ENCODE results near the gene PTPRR. TPM values are rescaled to one million over a fixed set of nuclear protein-coding genes. Genes with fewer than 3 reads are reported as not detected.
A peak's percentile ranks its signal among the peaks of the same experiment; 100 is the strongest.

PTPRR gene
- total RNA-seq, 2 donors from 2014 or later, result 0.52 TPM; not detected in 1

DNA sequence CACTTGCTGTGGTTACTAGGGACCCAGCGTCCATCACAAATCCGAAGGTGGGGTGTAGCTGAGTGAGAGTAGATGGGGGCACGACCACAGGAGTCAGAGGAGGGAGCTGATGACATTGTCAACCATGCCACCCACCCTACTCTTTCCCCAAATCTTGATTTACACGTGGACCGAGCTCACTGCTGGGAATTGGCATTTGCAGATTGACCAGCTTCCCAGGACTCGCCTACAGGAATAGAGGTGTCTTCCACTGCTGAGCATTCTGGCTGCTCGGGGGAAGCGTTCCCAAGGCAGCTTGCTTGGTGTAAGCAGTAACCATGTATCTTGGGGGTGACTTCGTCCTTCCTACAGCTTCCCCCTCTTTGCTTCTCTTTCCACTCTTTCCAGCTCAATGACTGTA lies 353 bp upstream of the PTPRR start:
- no peak for DNase-seq (ENCODE audit: low spot score)
- intact Hi-C loops (cut with DNase I), result no loop called here

DNA sequence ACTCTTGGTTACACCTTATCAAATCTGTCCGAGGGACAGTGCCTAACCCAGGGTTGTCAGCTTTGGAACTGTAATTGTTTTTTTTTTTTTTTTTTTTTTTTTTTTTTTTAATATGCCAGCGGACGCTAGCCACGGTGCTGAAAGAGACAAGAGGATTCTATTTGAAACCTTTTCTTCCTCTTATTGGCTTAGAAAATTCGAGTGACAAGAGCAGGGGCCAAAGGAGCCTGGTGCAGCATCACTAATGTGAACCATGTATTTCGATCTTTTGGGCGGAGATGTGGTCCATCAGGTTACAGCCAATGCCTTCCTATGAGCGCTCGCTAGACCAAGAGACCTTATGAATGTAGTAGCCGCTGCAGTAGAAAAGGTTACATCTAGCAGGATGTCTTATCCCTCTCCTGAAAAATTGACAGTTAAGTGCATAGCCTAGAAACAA lies 922 bp downstream of the PTPRR start:
- intact Hi-C loops (cut with DNase I), result no loop called here

DNA sequence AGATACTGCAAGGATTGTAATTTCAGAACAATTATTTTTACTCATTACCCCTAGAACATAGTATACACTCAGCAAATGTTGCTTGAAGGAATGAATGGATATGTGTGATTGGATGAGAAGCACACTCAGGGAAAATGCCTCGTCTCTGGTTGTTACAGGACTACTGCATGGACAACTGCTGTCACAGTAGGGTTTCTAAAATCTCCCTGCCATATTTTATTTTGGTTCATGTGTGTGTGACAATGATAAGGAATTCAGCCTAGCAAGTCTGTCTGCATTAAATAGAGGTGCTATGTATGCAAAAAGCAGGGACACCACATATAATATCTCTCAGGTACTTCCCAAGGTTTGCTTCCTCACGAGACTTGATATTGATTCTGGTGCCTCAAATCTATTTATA lies 1.4 kb downstream of the PTPRR start:
- intact Hi-C loops (cut with DNase I), result no loop called here
- no peak for DNase-seq (ENCODE audit: low spot score)

More for the DNA sequence above, 922 bp downstream of the PTPRR start:
- DNase-seq (ENCODE audit: low spot score), result peak; percentile 47

DNA sequence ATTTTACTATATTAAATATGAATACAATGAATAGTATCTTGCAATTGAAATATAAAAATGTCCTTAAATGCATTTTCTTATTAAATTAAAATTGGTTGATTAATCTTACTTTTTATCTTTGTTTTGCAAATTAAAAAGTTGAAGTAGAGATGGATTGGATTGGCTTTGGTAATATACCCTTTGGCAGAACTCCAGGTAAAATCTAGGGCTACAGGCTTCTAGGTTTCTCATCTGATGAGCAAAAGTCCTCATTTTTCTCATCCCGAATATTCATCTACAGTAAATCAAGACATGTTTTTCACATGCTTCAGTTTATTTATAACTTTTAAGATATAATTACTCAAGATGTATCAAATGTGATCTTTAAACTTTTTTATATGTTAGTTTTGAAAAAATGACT lies 2.2 kb downstream of the PTPRR start:
- no peak for DNase-seq (ENCODE audit: low spot score)
- intact Hi-C loops (cut with DNase I), result no loop called here

DNA sequence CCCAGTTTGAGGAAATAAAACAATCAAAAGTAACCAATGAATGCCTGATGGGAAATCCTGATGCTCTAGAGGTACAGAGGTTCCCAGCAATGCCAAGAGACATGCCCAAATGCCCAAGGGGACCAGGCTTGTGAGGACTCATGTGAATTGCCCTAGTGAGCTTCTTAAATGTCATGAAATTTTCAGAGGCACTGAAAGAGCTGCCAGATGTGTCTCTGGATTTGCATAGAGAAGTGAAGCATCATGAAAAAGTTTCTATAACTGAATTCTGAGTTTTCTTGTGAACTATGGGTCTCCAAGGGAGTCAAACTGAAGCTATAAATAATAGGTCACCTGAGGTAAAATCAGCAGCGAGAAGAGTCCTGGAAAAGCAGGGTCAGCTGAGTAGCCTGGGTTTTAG lies 9.9 kb downstream of the PTPRR start:
- DNase-seq (ENCODE audit: low spot score), result no peak
- intact Hi-C loops (cut with DNase I), result no loop called here

DNA sequence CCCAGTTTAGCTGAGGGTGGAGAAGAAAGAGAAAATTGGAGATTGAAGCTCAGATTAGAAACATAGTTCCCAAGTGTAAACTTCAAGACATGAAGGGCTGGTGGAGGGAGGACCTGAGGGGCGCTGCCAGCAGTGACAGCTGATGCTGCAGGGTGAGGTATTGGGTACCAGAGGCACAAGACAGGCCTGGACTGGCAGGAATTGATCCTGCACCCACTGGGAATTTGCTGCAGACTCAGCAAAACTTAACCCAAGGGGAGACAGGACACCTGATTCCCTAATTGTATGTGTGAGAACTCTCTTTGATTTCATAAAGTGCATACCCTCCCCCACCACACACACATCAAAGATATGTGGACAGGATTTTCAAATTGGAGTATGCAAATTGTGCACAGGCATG lies 11.6 kb downstream of the PTPRR start:
- no peak for DNase-seq (ENCODE audit: low spot score)
- intact Hi-C loops (cut with DNase I), result no loop called here

DNA sequence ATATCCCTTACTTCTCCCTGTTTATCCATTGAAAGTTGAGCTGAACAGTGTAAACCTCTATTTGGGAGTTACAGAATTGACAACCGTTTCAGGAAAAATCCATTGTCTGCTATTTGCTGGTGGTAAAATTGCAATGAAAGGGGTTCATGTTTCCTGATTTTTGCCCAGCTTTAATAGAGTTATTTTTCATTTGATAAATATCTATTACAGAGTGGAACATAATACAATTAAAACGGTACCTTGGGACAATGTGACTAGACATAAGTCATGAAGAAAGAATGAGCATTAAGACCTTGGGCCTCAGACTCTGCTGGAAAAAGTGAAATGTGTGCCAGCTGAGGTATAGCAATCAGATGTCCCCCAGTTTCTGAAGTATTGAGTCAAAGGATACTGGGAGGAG lies 13.1 kb downstream of the PTPRR start:
- intact Hi-C loops (cut with DNase I), result no loop called here
- no peak for DNase-seq (ENCODE audit: low spot score)

DNA sequence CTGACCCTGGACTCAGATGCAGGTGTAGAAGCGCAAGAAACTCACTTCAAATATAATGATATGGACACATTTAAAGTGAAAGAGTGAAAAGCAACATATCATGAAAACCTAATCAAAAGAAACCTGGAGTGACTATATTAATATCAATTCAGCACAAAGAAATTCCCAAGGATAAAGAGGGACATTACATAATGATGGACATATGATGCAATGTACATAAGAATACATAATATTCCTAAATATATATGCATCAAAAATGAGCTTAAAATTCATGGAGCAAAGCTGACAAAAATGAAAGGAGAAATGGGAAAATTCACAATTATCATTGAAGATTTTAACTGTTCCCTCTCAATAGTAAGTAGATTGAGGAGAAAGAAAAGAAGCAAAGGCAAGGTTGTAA lies 24.6 kb downstream of the PTPRR start:
- no peak for DNase-seq (ENCODE audit: low spot score)
- intact Hi-C loops (cut with DNase I), result no loop called here

DNA sequence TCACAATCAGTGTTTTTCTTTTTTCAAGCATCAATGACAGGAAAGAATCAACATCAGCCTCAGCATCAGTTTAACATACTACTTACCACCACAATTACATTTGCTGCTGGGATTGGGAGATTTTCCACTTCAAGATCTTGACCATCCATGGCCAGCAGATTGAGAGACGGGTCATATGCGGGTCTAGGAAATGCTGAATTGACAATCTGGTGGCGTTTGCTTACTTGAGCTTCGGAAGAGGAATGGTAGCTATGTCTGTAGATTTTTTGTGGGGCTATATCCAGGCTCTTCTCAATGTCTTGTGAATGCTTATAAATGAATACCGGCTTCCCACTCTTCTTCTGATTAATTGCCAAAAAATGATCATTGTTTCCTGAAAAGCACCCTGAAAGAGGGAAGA lies 27.9 kb downstream of the PTPRR start:
- DNase-seq (ENCODE audit: low spot score), result no peak
- intact Hi-C loops (cut with DNase I), result no loop called here

DNA sequence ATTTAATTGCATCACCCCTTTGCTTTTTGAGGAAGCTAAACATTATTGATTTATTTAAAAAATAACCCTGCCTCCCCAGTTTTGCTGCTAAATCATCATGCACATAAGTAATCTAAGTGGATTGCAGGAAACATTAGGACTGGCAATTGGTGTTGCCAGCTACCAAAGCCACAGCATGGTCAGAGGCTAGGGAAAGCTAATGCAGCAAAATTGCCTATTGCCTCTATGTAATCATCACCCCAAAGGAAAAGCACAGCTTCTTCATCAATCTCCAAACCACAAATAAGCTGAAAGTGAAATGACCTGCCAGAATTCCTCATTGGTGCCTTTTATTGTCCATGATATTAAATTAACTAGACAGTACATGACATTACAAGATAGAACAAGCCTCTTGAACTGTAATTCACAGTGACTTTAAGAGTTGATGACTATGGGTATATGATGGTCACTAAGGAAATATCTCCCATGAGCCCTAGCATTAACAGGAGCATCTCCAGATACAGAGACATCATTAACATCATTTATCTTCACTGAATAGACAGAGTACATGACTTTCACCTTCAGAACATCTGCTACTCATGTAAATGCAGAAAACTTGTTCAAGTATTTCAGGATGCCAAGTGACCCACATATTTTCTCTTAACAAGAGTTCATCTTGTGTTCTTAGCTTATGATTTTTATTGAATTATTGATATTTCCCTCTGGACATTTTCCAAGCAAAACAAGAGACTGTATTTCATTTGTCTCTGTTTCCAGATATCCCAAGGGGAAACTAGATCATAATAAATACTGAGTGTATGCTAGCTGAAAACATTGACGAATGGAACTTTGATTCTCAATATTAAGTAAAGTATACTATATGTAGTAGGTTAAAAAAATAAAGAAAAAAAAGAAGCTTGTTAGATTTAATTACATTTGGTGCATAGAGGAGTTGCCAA lies 29.4 kb downstream of the PTPRR start:
- intact Hi-C loops (cut with DNase I), result no loop called here
- no peak for DNase-seq (ENCODE audit: low spot score)

DNA sequence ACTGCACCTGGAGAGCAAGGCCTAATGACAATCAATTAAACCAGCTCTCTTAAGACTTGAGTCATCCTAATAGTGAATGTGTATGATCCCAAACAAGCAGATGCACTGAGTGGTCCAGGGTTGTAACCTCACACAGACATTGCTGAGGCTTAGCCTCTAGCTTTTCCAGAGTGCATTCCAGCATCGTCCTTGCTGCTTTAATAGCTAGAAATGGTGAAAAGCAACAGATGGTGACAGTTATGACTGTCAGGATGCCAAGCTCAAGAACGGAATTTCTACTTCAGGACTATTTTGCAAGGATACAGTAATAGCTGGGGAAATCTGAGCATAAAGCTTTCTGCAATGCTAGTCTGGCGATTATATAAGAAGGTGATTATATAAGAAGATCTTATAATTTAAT lies 34.6 kb downstream of the PTPRR start:
- DNase-seq (ENCODE audit: low spot score), result no peak
- intact Hi-C loops (cut with DNase I), result no loop called here

DNA sequence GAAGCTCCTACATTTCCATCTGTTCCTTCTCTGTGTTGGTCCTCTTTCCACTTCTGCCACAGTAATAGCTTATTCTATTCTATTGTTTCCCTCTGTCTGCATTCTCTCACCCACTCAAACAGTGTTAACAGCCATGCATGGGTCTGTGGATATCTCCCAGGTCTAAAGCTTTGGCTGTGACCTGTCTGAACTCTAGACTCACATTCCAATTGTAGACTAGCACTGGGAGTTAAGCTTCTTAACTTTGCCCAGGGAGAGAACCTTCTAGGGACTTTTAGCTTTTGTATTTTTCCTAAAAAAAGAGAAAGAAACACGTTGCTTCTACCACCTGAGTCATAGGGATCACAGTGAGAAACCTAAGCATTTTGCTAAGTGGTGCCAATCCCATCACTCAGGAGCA lies 36.7 kb downstream of the PTPRR start:
- intact Hi-C loops (cut with DNase I), result no loop called here

DNA sequence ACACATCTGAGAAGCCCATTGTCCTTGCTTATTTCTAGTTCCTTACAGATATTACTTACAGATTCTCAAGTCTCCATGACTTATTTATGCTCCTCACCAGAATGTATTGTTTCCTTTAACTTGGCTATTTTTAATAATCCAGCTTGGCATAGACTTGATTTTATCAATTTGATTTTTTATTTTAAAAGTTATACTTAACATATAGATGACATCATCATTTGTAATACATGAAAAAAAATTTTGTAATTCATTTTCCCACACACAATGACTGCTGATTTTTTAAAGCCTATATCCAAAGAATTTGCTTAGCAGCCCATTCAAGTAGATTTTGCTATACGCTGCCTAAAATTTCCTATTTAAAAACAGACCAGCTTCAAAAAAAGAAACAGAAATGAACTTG lies 39.8 kb downstream of the PTPRR start:
- intact Hi-C loops (cut with DNase I), result no loop called here
- DNase-seq (ENCODE audit: low spot score), result no peak

More for the DNA sequence above, 36.7 kb downstream of the PTPRR start:
- no peak for DNase-seq (ENCODE audit: low spot score)

DNA sequence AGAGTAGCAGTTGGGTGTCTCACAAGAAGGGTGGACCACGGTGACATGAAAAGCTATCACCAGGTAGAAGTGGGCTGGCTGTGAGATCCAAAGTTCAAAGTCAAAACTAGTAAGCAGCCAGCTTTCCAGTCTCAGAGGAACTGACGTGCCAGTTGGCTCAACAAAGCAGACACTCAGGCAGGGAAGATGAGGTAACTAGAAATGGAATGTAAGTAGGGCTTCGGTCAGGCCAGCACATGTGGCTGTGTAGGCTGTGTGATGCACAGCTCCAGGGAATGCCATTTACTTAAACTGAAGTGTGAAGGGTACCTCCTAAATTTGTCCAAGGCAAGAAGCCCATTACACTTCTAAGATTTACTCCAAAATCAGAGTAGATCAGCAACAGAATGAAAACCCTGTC lies 43.6 kb downstream of the PTPRR start:
- DNase-seq (ENCODE audit: low spot score), result no peak
- intact Hi-C loops (cut with DNase I), result no loop called here

DNA sequence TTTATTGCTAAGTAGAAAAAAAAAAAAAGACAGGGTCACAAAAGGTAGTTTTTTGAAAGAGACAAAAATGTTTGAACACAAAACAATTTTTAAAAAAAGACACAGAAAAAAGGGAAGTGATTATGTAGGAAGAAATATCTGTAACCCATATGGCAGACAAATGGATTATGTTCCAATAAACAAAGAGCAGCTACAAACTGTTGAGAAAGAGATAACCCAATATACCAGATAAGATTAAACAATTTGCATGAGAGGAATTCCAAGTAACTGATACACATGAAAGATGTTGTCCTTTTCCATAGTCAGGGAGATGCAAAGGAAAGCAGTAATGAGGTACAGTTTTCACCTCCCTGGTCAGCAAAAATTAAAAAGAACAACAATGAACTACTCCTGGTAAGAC lies 44.9 kb downstream of the PTPRR start:
- DNase-seq (ENCODE audit: low spot score), result no peak
- intact Hi-C loops (cut with DNase I), result no loop called here

DNA sequence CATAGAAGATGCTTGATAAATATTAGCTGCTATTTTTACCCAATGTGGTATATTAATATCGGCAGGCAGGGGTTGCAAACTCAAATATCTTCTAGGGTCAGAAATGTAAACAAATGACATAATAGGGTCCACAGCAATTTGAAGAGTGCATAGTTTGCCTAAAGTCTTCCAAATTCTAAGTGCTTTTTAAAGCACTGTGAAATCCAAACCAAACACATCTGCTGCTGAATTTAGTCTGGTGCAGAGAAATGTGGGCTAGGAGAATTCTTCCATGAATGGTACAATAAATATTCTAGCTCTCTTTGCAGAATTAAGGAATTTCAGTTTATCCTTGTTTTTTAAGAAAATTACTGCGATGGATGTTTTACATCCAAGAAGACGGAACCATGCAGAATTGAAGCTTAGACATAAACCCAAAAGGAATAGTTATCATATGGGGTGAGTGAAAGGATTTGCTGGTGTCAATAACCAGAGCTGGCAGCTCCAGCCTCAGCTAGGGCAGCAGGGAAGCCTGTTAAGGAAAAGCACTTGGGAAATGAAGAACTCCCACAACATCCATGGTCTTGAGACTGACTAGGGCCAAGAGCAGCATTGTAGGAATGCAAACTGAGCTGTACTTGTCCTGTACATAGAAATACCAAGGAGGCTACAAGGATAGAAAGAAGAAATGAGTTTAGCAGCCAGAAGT lies 65.5 kb downstream of the PTPRR start:
- DNase-seq (ENCODE audit: low spot score), result no peak
- intact Hi-C loops (cut with DNase I), result no loop called here

DNA sequence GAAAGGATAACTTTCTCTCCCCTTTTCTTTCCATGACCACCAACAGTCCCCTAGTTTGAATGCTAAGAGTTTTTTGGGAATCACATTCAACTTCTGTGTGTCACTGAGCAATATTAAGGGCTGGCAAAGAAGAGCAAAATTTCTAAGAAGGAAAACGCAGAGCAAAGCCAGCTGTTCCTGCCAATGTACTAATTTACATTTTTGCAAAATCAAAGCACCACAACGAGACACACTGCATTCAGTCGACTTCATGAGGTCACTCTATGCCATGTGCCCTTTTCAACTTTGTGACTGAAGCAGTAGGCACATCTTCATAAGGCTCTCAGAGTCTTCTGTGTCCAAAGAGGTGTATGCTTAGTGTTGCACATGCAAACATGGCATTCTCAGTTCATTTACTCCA lies 66.4 kb downstream of the PTPRR start:
- DNase-seq (ENCODE audit: low spot score), result no peak
- intact Hi-C loops (cut with DNase I), result no loop called here

DNA sequence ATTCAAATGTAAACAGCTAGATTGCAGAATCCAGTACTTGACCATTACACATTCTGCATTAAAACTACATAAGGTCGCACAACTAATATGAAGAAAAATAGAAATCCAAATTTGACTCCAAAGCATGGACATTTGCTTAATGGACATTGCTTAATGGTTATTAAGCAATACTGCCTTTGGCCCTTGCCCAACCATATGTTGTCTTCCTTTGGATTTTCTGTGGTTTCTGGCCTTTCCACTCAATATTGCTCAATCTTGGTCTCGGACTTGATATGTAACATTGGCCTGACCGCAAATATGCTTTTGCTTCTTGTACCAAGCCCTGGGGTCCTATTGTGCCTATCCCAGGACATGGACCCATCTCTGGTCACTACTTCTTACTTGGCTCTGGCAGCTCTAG lies 67.2 kb downstream of the PTPRR start:
- intact Hi-C loops (cut with DNase I), result no loop called here

DNA sequence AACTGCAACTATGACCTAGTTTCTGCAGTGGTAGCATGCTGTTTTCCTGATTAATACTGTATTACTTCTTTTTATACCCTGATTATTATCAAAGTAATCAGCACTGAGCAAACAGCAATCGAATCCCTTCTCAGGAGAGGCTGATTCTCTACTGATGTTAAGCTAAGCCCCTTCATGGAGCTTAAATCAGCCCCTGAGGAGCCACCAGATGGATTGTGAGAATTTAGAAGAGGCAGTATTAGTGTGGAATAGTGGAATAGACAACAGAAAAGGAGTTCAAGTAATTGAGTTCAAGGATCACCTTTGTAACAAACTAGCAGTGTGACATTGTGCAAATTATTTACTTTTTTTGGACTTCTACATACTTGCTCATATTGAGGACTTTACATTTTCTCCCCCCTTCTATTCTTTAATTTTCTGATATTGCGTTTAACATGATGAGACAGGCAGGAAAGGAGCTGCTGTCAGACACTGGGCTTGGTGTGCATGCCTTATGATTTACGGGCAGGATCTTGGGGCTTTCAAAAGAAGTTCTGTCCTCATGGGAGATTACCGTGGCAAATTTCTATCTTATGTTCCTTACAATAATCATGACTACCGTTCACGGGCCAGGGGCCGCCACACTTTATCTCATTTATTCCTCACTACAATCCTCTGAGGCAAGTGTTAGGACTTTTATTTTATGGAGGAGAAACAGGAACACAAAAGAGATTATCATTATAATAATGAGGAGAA lies 68.0 kb downstream of the PTPRR start:
- intact Hi-C loops (cut with DNase I), result no loop called here
- DNase-seq (ENCODE audit: low spot score), result no peak

More for the DNA sequence above, 67.2 kb downstream of the PTPRR start:
- DNase-seq (ENCODE audit: low spot score), result no peak
